HG03354 (cell line): Measurements from ENCODE around the gene CERT1.

ENCODE experiments used
- ATAC-seq: cut with Tn5 transposase; IDR thresholded peaks from one replicate; pipeline ENCODE4 v1.9.1; 2021; ENCODE audit warnings: mild to moderate bottlenecking; ENCODE audit not compliant: unreplicated experiment, poor library complexity, severe bottlenecking

The CERT1 gene

DNA sequence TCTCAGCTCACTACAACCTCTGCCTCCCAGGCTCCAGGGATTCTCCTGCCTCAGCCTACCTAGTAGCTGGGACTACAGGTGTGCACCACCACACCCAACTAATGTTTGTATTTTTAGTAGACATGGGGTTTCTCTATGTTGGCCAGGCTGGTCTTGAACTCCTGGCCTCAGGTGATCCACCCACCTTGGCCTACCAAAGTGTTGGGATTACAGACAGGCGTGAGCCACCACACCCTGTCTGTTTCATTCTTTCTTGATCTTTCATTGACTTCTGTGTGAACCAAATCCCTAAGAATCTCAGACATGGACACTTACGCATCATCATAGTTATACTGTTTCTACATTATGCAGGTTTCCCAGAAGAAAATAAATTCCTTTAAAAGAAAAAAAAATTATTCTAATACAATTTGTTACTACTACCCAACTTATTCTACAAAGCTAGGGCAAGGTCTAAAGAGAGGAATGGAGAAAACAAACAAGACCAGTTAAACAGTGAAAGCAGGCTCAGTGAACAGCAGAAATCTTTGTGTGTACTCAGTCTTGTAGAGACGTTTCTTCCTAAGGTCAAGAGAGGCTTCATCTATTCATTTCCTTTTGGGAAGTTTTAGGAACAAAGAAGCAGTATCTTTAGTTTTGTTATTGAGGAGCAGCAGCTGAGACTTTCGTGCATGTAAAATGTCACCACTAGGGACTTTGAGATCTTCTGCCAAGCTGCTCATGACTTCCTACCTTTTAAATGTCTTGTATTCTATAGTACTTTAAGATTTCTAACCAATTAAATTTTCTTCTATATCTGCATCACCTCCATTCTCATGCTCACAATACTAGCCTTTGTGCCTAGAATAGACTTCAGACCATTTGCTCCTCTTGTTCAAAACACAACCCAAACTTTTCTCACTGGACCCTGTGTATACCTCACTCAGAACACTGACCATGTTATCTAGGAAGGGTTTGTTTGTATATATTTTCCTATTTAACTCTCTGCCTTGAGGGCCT, 180.0 kb downstream of the CERT1 start:
- no peak for ATAC-seq

DNA sequence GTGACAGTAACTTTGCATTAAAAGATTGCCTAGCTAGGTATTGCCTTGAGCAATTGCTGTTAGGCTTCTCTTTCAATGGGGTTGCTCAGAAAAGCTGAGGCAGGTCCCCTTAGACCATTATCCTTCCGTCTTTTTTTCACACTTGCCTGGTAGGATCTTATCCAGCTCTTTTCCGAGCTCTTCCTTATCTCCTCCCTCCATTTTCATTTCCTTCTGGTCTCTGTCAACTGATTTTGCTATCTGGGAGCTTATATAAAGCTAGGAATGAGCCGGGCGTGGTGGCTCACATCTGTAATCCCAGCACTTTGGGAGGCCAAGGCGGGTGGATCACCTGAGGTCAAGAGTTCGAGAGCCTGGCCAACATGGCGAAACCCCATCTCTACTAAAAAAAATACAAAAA, 181.0 kb downstream of the CERT1 start:
- no peak for ATAC-seq
